ENCODE results near the gene MTCP1.

The MTCP1 gene

DNA sequence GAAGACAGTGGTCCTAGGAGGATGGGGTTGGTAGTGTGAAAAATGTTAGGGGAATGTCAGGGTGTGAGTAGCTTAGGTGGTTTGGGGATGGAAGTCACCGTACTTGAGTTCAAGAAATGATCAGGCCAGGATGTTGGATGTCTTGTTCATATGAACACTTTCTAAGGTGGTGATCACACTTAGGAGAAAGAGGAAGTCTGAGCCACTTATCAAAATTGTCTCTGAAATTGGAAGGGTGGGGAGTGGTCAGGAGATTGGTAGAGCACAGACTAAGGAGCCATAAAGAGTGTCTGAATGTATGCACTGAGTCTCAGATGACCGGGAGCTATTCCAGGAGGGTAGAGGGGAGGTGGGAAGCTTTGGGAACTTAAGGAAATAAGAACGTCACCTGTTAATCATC lies 17.3 kb downstream of the MTCP1 start:
- DNase-seq (ENCODE audit: low spot score) = no peak

DNA sequence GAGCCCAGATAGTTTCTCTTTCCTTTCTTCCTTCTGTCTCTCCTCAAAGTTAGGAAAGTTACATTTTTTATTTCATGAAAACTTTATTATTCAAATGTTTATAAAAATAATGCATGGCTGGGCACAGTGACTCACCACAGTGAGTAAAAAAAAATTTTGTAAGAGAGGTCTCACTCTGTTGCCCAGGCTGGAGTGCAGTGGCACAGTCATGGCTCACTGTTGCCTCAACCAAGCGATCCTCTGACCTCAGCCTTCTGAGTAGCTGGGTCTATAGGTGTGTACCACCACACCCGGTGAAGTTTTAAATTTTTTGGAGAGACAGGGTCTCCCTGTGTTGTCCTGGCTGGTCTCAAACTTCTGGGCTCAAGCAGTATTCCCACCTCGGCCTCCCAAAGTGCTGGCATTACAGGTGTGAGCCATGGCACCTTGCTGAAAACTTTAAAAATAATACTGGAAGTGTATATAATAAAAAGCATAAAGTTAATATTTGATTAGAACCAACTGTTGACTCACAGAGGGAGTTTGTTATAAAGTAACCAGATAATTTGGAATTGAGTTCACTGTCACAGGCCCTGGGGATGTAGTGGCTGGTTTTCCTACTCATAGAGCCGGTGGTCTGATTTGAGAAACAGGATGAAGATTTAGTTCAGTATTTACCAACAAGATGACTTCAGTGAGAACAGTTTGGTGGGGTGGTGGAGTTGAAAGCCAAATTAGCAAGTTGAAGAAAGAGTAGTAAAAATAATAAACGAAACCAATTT lies 18.0 kb downstream of the MTCP1 start:
- DNase-seq (ENCODE audit: low spot score) = no peak

- peak; percentile 59 for DNase-seq (ENCODE audit: low spot score)
Measured at GRCh38 chrX:155048977-155049619, 21.8 kb downstream of the MTCP1 start.

- no peak for DNase-seq (ENCODE audit: low spot score)
Measured at GRCh38 chrX:155046811-155047528, 24.0 kb downstream of the MTCP1 start.

DNA sequence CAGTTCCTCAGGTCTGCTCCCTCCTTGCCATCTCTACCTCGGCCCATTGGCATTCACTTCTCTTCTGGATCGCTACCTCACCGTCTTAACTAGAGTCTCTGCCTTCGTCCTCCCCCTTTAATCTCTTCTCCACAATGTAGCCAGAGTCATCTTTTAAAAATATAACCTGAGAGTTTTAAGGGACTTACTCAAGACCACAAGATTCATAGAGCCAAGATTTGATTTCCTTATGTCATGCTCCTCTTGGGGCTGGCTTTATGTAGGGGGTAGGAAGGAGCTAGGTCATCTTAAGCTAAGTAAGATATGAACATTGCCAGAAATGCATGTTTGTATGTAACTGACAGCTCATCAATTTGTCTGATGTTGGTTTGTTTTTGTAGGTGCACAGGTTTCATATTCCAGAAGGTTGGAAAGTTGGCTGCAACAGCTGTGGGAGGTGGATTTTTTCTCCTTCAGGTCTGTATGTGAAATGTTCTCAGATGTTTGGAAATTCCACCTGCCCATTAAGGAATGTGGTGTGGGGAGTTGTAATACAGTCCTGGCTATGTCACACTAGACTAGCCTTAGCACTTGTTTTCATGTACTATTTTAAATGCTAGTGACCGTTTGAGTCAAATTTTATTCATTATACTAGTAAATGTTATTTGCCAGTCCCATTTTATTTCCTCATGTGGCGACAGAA lies 24.7 kb downstream of the MTCP1 start:
- DNase-seq (ENCODE audit: low spot score) = no peak

DNA sequence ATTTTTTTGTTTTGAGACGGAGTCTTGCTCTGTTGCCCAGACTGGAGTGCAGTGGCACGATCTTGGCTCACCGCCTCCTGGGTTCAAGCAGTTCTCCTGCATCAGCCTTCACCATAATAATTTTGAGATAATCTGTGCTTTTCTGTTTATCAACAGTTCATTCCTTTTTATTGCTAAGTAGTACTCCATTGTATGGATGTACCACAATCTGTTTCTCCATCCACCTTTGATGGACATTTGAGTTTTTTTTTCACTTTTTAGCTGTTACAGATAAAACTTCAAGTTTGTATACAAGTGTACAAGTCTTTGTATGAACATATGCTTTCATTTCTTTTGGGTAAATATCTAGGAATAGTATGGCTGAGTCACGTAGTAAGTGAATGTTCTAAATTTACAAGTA lies 35.2 kb downstream of the MTCP1 start:
- no peak for DNase-seq (ENCODE audit: low spot score)

- no peak for DNase-seq (ENCODE audit: low spot score)
Measured at GRCh38 chrX:155031657-155032056, 39.3 kb downstream of the MTCP1 start.

GRCh38 chrX:155028877-155029291 lies 42.1 kb downstream of the MTCP1 start:
- no peak for DNase-seq (ENCODE audit: low spot score)

- DNase-seq (ENCODE audit: low spot score) = no peak
Measured at GRCh38 chrX:155028129-155028528, 42.8 kb downstream of the MTCP1 start.

DNA sequence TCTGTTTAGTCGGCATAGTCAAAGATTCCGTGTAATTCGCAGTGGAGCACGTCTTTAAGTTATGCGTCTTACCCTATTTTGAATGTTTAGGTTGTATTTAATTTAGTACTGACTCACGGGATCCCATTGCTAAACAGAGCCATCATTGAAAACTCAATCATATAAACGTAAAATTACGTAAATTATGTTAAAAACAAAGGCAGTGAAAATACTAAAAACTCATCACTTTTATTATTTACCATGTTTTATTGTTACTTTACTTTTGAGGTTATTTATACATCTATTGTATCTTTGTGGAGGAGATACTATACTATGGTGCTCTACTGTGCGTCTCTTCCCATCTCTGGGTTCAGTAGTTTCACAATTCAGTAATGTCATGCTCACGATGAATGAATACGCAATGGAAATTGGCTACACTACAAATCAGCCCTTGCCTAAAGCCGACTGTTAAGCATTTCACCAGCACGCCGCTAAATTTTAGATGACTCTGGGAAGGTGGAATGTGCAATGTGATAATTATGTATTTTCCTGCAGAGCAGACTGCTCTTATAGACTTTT lies 43.3 kb downstream of the MTCP1 start:
- DNase-seq (ENCODE audit: low spot score) = peak; percentile 29

- peak; percentile 89 for DNase-seq (ENCODE audit: low spot score)
Measured at GRCh38 chrX:155026727-155027508, 44.0 kb downstream of the MTCP1 start, which contains the start of gene FUNDC2. Gene FUNDC2, plus strand, starts transcription at chrX:155026844. Its CDS starts 95 bp downstream, at chrX:155026939.

DNA sequence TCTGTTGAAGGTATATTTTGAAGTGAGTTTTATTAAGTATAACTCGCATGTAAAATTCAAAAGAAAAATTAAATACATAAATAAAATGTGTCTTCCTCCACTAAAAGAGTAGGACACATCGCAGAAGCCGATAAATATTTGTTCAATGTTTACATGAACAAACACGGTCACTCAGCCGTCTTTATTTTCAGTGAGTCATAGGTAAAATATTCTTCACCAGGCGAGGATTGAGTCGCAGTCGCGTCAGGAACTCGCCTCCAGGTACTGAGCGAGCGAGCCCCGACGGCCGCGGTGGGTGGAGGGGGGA lies 44.6 kb downstream of the MTCP1 start:
- DNase-seq (ENCODE audit: low spot score) = no peak

- no peak for DNase-seq (ENCODE audit: low spot score)
Measured at GRCh38 chrX:155023907-155024833, 46.8 kb downstream of the MTCP1 start.

DNA sequence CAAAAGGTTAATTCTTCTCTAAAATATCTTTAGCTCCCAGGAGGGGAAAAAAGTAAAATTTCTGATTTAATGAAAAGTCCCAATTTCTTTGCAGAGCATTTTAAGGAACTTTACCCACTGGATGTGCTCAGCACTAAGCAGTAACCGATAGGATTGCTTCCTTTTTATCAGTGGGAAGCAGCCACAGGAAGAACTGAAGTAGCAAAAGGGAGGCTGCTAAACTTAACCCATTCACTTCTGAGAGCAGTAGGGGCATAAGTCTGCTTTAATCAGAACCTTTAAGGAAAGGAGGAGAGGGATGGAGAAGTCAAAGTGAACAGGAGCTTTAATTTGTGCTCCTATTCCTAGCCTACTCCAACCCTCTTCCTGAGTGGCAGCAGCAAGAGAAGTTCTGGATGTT lies 48.4 kb downstream of the MTCP1 start, which contains the start of gene F8:
Gene F8 (minus strand): TSS at position 139 of the 400 bp plus-strand sequence. CDS start 171 bp downstream, outside the sequence.
- DNase-seq (ENCODE audit: low spot score) = no peak

- no peak for DNase-seq (ENCODE audit: low spot score)
Measured at GRCh38 chrX:155020591-155020990, 50.3 kb downstream of the MTCP1 start.
